ENCODE results near the gene STX7. TPM values are rescaled to one million over a fixed set of nuclear protein-coding genes. Genes with fewer than 3 reads are reported as not detected.

The STX7 gene
- total RNA-seq, 1 donor from 2014 or later: 97.2 TPM

GRCh38 chr6:132465530-132466485 is 47.1 kb downstream of the STX7 start:
- H3K9me3 ChIP-seq: no peaks in the 10 kb centered on the region
- peaks cover 98% of the 10 kb centered on the region for H3K36me3 ChIP-seq
- intact Hi-C loops (cut with DNase I): no loop called here
- H3K4me3 ChIP-seq: no peak overlapping the region
- no peaks in the 10 kb centered on the region for H3K27me3 ChIP-seq (ENCODE audit: low read depth)
- DNase-seq: no peak
- ATAC-seq: no peak
- H3K4me1 ChIP-seq: no peaks in the 10 kb centered on the region
- H3K27ac ChIP-seq: no peak overlapping the region
- TF ChIP-seq, protein P1, sequence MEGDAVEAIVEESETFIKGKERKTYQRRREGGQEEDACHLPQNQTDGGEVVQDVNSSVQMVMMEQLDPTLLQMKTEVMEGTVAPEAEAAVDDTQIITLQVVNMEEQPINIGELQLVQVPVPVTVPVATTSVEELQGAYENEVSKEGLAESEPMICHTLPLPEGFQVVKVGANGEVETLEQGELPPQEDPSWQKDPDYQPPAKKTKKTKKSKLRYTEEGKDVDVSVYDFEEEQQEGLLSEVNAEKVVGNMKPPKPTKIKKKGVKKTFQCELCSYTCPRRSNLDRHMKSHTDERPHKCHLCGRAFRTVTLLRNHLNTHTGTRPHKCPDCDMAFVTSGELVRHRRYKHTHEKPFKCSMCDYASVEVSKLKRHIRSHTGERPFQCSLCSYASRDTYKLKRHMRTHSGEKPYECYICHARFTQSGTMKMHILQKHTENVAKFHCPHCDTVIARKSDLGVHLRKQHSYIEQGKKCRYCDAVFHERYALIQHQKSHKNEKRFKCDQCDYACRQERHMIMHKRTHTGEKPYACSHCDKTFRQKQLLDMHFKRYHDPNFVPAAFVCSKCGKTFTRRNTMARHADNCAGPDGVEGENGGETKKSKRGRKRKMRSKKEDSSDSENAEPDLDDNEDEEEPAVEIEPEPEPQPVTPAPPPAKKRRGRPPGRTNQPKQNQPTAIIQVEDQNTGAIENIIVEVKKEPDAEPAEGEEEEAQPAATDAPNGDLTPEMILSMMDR (IDR thresholded peaks at IDR 0.05): no peak

DNA sequence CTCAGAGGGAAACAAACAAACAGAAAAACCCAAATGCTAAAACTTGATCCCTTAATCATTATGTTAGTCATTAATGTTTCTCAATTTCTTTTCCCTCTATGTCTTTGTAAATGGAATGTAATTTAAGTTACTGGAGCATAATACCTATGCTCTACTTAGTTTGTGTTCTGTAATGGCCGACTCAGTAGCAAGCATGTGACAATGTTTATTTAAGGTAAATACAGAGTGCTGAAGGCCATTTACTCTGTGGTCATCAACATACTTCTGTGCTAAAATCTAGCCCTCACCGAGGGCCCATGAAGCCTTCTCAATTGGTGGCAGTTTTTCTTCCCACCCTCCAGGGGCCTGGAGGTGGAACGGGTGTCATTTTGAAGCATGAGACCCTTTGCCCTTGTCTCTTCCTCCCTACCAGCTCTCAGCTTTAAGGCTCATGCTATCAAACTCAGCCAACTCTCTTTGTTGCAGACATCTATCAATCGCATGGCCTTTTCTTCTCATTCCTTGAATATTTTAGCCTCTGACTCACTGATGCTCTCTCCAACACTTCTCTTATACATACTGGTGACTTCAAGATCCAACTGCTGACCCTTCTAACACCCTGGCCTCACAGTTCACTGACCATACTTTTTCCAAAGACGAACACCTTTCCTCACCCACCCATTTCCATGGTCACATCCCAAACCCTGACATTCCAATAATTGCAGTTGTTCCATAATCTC is 48.2 kb downstream of the STX7 start:
- DNase-seq (no peak), ATAC-seq (no peak)
- H3K36me3 ChIP-seq: peaks cover 98% of the 10 kb centered on the region
- H3K4me3 ChIP-seq: no peak overlapping the region
- H3K27ac ChIP-seq: no peak overlapping the region
- no peaks in the 10 kb centered on the region for H3K9me3 ChIP-seq
- intact Hi-C loops (cut with DNase I): no loop called here
- no peaks in the 10 kb centered on the region for H3K4me1 ChIP-seq
- H3K27me3 ChIP-seq (ENCODE audit: low read depth): no peaks in the 10 kb centered on the region
- TF ChIP-seq, protein P1 (IDR thresholded peaks at IDR 0.05): no peak

GRCh38 chr6:132461958-132462357 is 51.0 kb downstream of the STX7 start:
- TF ChIP-seq, protein P1 (IDR thresholded peaks at IDR 0.05): no peak
- DNase-seq (no peak), ATAC-seq (no peak)
- Histone ChIP-seq H3K36me3 (peaks cover 98% of the 10 kb centered on the region), H3K27me3 (ENCODE audit: low read depth) (no peaks in the 10 kb centered on the region), H3K9me3 (no peaks in the 10 kb centered on the region), H3K4me3 (no peak overlapping the region), H3K27ac (no peak overlapping the region), H3K4me1 (no peaks in the 10 kb centered on the region)
- intact Hi-C loops (cut with DNase I): no loop called here

DNA sequence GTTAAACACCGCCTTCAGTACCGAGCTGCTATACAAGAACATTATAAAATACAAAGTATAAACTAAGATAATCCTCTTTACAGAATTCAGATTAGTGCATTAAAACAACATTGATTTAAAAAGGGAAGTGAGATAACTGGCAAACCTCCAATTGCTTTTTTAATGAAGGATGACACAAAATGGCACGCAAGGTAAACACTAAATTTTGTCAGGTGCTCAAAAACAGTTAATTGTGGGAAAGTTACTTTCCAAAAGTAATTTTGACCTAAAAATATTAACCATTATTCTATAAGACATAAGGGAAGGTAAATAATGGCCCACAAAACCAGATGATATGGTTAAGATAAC is 53.3 kb downstream of the STX7 start:
- ATAC-seq (no peak), DNase-seq (no peak)
- peaks cover 97% of the 10 kb centered on the region for H3K36me3 ChIP-seq
- no peaks in the 10 kb centered on the region for H3K9me3 ChIP-seq
- no peaks in the 10 kb centered on the region for H3K27me3 ChIP-seq (ENCODE audit: low read depth)
- TF ChIP-seq, protein P1 (IDR thresholded peaks at IDR 0.05): no peak
- H3K4me3 ChIP-seq: no peak overlapping the region
- no peak overlapping the region for H3K27ac ChIP-seq
- H3K4me1 ChIP-seq: no peaks in the 10 kb centered on the region
- intact Hi-C loops (cut with DNase I): no loop called here

- Histone ChIP-seq H3K9me3 (no peaks in the 10 kb centered on the region), H3K4me3 (no peak overlapping the region), H3K27me3 (ENCODE audit: low read depth) (no peaks in the 10 kb centered on the region), H3K36me3 (peaks cover 96% of the 10 kb centered on the region), H3K4me1 (no peaks in the 10 kb centered on the region), H3K27ac (no peak overlapping the region)
- TF ChIP-seq, protein P1 (IDR thresholded peaks at IDR 0.05): no peak
- no peak for ATAC-seq
- intact Hi-C loops (cut with DNase I): no loop called here
- DNase-seq: no peak
Observed at GRCh38 chr6:132458887-132459604, 53.9 kb downstream of the STX7 start.
